SHP77 treated with DMSO at 0.1 percent for 48 hours (cell line): ENCODE measurements around the gene SLC1A3.

Experiments
- DNase-seq: peaks from one replicate; lab custom pipeline; 2025; lab: John Stamatoyannopoulos, UW

Gene SLC1A3

GRCh38 chr5:36599986-36600779, 6.2 kb upstream of the SLC1A3 start:
- DNase-seq, result no peak

GRCh38 chr5:36600917-36601527, 5.4 kb upstream of the SLC1A3 start:
- DNase-seq, result no peak

- DNase-seq, result peak; percentile 51
Measured at GRCh38 chr5:36602704-36603321, 3.6 kb upstream of the SLC1A3 start.

GRCh38 chr5:36605241-36605640, 1.2 kb upstream of the SLC1A3 start:
- no peak for DNase-seq

GRCh38 chr5:36606036-36606427, 374 bp upstream of the SLC1A3 start:
- no peak for DNase-seq

- no peak for DNase-seq
Measured at GRCh38 chr5:36607114-36607571, 737 bp downstream of the SLC1A3 start.

GRCh38 chr5:36607838-36608783, 1.7 kb downstream of the SLC1A3 start:
- no peak for DNase-seq

- DNase-seq, result no peak
Measured at GRCh38 chr5:36610621-36611020, 4.2 kb downstream of the SLC1A3 start.

- no peak for DNase-seq
Measured at GRCh38 chr5:36611520-36612274, 5.3 kb downstream of the SLC1A3 start.

- DNase-seq, result no peak
Measured at GRCh38 chr5:36613241-36613640, 6.8 kb downstream of the SLC1A3 start.

- no peak for DNase-seq
Measured at GRCh38 chr5:36613771-36614656, 7.6 kb downstream of the SLC1A3 start.

GRCh38 chr5:36614657-36615308, 8.4 kb downstream of the SLC1A3 start:
- DNase-seq, result no peak

GRCh38 chr5:36619012-36619635, 12.7 kb downstream of the SLC1A3 start:
- DNase-seq, result no peak

GRCh38 chr5:36621985-36622384, 15.6 kb downstream of the SLC1A3 start:
- DNase-seq, result no peak

- DNase-seq, result no peak
Measured at GRCh38 chr5:36623832-36624231, 17.4 kb downstream of the SLC1A3 start.

- no peak for DNase-seq
Measured at GRCh38 chr5:36624277-36624676, 17.9 kb downstream of the SLC1A3 start.

- DNase-seq, result no peak
Measured at GRCh38 chr5:36628695-36629094, 22.3 kb downstream of the SLC1A3 start.

GRCh38 chr5:36629729-36630128, 23.3 kb downstream of the SLC1A3 start:
- no peak for DNase-seq
